GM18517 (cell line): ENCODE data around the gene DUSP28.
"Not testable (repeated sequence)": the region's sequence is repeated elsewhere in the genome, so short reads cannot be mapped to it uniquely, and the experiment has no call there.

Experiments
- ATAC-seq: cut with Tn5 transposase; IDR thresholded peaks from one replicate; pipeline ENCODE4 v1.9.1; 2021; ENCODE audit warnings: mild to moderate bottlenecking, moderate library complexity; ENCODE audit not compliant: unreplicated experiment

Gene DUSP28

GRCh38 chr2:240527153-240527750 lies 32.9 kb upstream of the DUSP28 start:
- ATAC-seq: no peak

GRCh38 chr2:240528406-240529040 lies 31.6 kb upstream of the DUSP28 start:
- no peak for ATAC-seq

GRCh38 chr2:240529344-240529999 lies 30.7 kb upstream of the DUSP28 start:
- ATAC-seq: no peak

- ATAC-seq: no peak
Observed at GRCh38 chr2:240530181-240530580, 30.0 kb upstream of the DUSP28 start.

GRCh38 chr2:240531038-240531437 lies 29.1 kb upstream of the DUSP28 start:
- no peak for ATAC-seq

GRCh38 chr2:240532031-240532775 lies 28.0 kb upstream of the DUSP28 start:
- ATAC-seq: no peak

- no peak for ATAC-seq
Observed at GRCh38 chr2:240538031-240538780, 22.0 kb upstream of the DUSP28 start.

GRCh38 chr2:240539101-240539500 lies 21.1 kb upstream of the DUSP28 start:
- ATAC-seq: not testable (repeated sequence)

- no peak for ATAC-seq
Observed at GRCh38 chr2:240539906-240540305, 20.3 kb upstream of the DUSP28 start.

- no peak for ATAC-seq
Observed at GRCh38 chr2:240551288-240551687, 8.9 kb upstream of the DUSP28 start.

GRCh38 chr2:240551811-240552210 lies 8.3 kb upstream of the DUSP28 start:
- no peak for ATAC-seq

GRCh38 chr2:240553956-240554480 lies 6.1 kb upstream of the DUSP28 start:
- ATAC-seq: no peak

GRCh38 chr2:240554767-240555493 lies 5.2 kb upstream of the DUSP28 start:
- ATAC-seq: no peak

- ATAC-seq: no peak
Observed at GRCh38 chr2:240555541-240556250, 4.5 kb upstream of the DUSP28 start.

GRCh38 chr2:240556553-240557100 lies 3.5 kb upstream of the DUSP28 start:
- ATAC-seq: no peak

- no peak for ATAC-seq
Observed at GRCh38 chr2:240557101-240557751, 2.9 kb upstream of the DUSP28 start.

- ATAC-seq: no peak
Observed at GRCh38 chr2:240557808-240558207, 2.3 kb upstream of the DUSP28 start, which contains the start of gene ANKMY1. Gene ANKMY1, minus strand, starts transcription at chr2:240557988. Its CDS starts 653 bp downstream, at chr2:240557335.

- ATAC-seq: no peak
Observed at GRCh38 chr2:240558236-240558761, 1.9 kb upstream of the DUSP28 start.
